ENCODE measurements around the gene PPP1R36. TPM values are rescaled to one million over a fixed set of nuclear protein-coding genes. Genes with fewer than 3 reads are reported as not detected.

PPP1R36 gene
- total RNA-seq, 2 donors from 2014 or later: not detected

- ATAC-seq: no peak
- H3K9me3 ChIP-seq (ENCODE audit: control insufficient read depth, low read length, poor library complexity, severe bottlenecking): no peaks in the 10 kb centered on the region
Observed at GRCh38 chr14:64598404-64598803, 48.6 kb downstream of the PPP1R36 start.

GRCh38 chr14:64601571-64601970 lies 51.8 kb downstream of the PPP1R36 start:
- Mint-ChIP-seq H3K27me3 (peaks cover 39% of the 10 kb centered on the region), H3K4me1 (no peaks in the 10 kb centered on the region), H3K27ac (no peak overlapping the region), H3K4me3 (no peak overlapping the region), H3K36me3 (ENCODE audit: low read depth) (peaks cover 3% of the 10 kb centered on the region)
- no peak for ATAC-seq
- DNase-seq: no peak
- no peaks in the 10 kb centered on the region for H3K9me3 ChIP-seq (ENCODE audit: control insufficient read depth, low read length, poor library complexity, severe bottlenecking)

More at GRCh38 chr14:64598404-64598803, 48.6 kb downstream of the PPP1R36 start:
- DNase-seq: no peak
- H3K27ac Mint-ChIP-seq: no peak overlapping the region
- H3K4me1 Mint-ChIP-seq: no peaks in the 10 kb centered on the region
- H3K4me3 Mint-ChIP-seq: no peak overlapping the region
- no peaks in the 10 kb centered on the region for H3K36me3 Mint-ChIP-seq (ENCODE audit: low read depth)
- peaks cover 36% of the 10 kb centered on the region for H3K27me3 Mint-ChIP-seq

GRCh38 chr14:64602826-64603225 lies 53.1 kb downstream of the PPP1R36 start:
- Mint-ChIP-seq H3K36me3 (ENCODE audit: low read depth) (peaks cover 3% of the 10 kb centered on the region), H3K27ac (no peak overlapping the region), H3K27me3 (peaks cover 41% of the 10 kb centered on the region)

GRCh38 chr14:64604001-64604400 lies 54.2 kb downstream of the PPP1R36 start:
- no peaks in the 10 kb centered on the region for H3K9me3 ChIP-seq (ENCODE audit: control insufficient read depth, low read length, poor library complexity, severe bottlenecking)
- Mint-ChIP-seq H3K4me1 (no peaks in the 10 kb centered on the region), H3K27ac (no peak overlapping the region), H3K27me3 (peaks cover 41% of the 10 kb centered on the region), H3K36me3 (ENCODE audit: low read depth) (peaks cover 3% of the 10 kb centered on the region), H3K4me3 (no peak overlapping the region)
- no peak for DNase-seq
- no peak for ATAC-seq

More at GRCh38 chr14:64602826-64603225, 53.1 kb downstream of the PPP1R36 start:
- DNase-seq: no peak
- ATAC-seq: no peak
- H3K4me3 Mint-ChIP-seq: no peak overlapping the region
- H3K9me3 ChIP-seq (ENCODE audit: control insufficient read depth, low read length, poor library complexity, severe bottlenecking): no peaks in the 10 kb centered on the region
- no peaks in the 10 kb centered on the region for H3K4me1 Mint-ChIP-seq

- Mint-ChIP-seq H3K27ac (no peak overlapping the region), H3K27me3 (peaks cover 41% of the 10 kb centered on the region), H3K36me3 (ENCODE audit: low read depth) (peaks cover 3% of the 10 kb centered on the region), H3K4me1 (no peaks in the 10 kb centered on the region), H3K4me3 (no peak overlapping the region)
- H3K9me3 ChIP-seq (ENCODE audit: control insufficient read depth, low read length, poor library complexity, severe bottlenecking): no peaks in the 10 kb centered on the region
- DNase-seq (no peak), ATAC-seq (no peak)
Observed at GRCh38 chr14:64604881-64605280, 55.1 kb downstream of the PPP1R36 start.

- Mint-ChIP-seq H3K27me3 (peaks cover 33% of the 10 kb centered on the region), H3K36me3 (ENCODE audit: low read depth) (peaks cover 3% of the 10 kb centered on the region), H3K4me3 (no peak overlapping the region), H3K27ac (no peak overlapping the region), H3K4me1 (no peaks in the 10 kb centered on the region)
- no peak for DNase-seq
- H3K9me3 ChIP-seq (ENCODE audit: control insufficient read depth, low read length, poor library complexity, severe bottlenecking): no peaks in the 10 kb centered on the region
- ATAC-seq: no peak
Observed at GRCh38 chr14:64605926-64606685, 56.3 kb downstream of the PPP1R36 start.

GRCh38 chr14:64610049-64610746 lies 60.4 kb downstream of the PPP1R36 start:
- ATAC-seq (no peak), DNase-seq (no peak)
- H3K4me3 Mint-ChIP-seq: no peak overlapping the region
- peaks cover 3% of the 10 kb centered on the region for H3K36me3 Mint-ChIP-seq (ENCODE audit: low read depth)
- peaks cover 22% of the 10 kb centered on the region for H3K27me3 Mint-ChIP-seq
- H3K27ac Mint-ChIP-seq: no peak overlapping the region
- no peaks in the 10 kb centered on the region for H3K4me1 Mint-ChIP-seq
- no peaks in the 10 kb centered on the region for H3K9me3 ChIP-seq (ENCODE audit: control insufficient read depth, low read length, poor library complexity, severe bottlenecking)

- no peaks in the 10 kb centered on the region for H3K4me1 Mint-ChIP-seq
- H3K27ac Mint-ChIP-seq: no peak overlapping the region
- H3K36me3 Mint-ChIP-seq (ENCODE audit: low read depth): no peaks in the 10 kb centered on the region
- no peak overlapping the region for H3K4me3 Mint-ChIP-seq
- ATAC-seq (no peak), DNase-seq (no peak)
- no peaks in the 10 kb centered on the region for H3K9me3 ChIP-seq (ENCODE audit: control insufficient read depth, low read length, poor library complexity, severe bottlenecking)
- peaks cover 12% of the 10 kb centered on the region for H3K27me3 Mint-ChIP-seq
Observed at GRCh38 chr14:64611358-64612020, 61.7 kb downstream of the PPP1R36 start.

- Mint-ChIP-seq H3K27ac (no peak overlapping the region), H3K27me3 (peaks cover 15% of the 10 kb centered on the region), H3K4me1 (peaks cover 2% of the 10 kb centered on the region), H3K4me3 (no peak overlapping the region), H3K36me3 (ENCODE audit: low read depth) (no peaks in the 10 kb centered on the region)
- ATAC-seq (no peak), DNase-seq (no peak)
- no peaks in the 10 kb centered on the region for H3K9me3 ChIP-seq (ENCODE audit: control insufficient read depth, low read length, poor library complexity, severe bottlenecking)
Observed at GRCh38 chr14:64612021-64612380, 62.2 kb downstream of the PPP1R36 start.

- DNase-seq: no peak
- ATAC-seq: no peak
- no peaks in the 10 kb centered on the region for H3K9me3 ChIP-seq (ENCODE audit: control insufficient read depth, low read length, poor library complexity, severe bottlenecking)
- Mint-ChIP-seq H3K4me3 (no peak overlapping the region), H3K4me1 (peaks cover 3% of the 10 kb centered on the region), H3K27ac (no peak overlapping the region), H3K27me3 (peaks cover 16% of the 10 kb centered on the region), H3K36me3 (ENCODE audit: low read depth) (no peaks in the 10 kb centered on the region)
Observed at GRCh38 chr14:64612971-64613666, 63.4 kb downstream of the PPP1R36 start.

- Mint-ChIP-seq H3K4me3 (no peak overlapping the region), H3K36me3 (ENCODE audit: low read depth) (no peaks in the 10 kb centered on the region)
Observed at GRCh38 chr14:64614166-64614565, 64.4 kb downstream of the PPP1R36 start.

GRCh38 chr14:64614805-64615391 lies 65.1 kb downstream of the PPP1R36 start:
- Mint-ChIP-seq H3K27ac (no peak overlapping the region), H3K4me1 (peaks cover 3% of the 10 kb centered on the region), H3K36me3 (ENCODE audit: low read depth) (no peaks in the 10 kb centered on the region), H3K27me3 (peaks cover 27% of the 10 kb centered on the region), H3K4me3 (no peak overlapping the region)
- DNase-seq (no peak), ATAC-seq (no peak)
- no peaks in the 10 kb centered on the region for H3K9me3 ChIP-seq (ENCODE audit: control insufficient read depth, low read length, poor library complexity, severe bottlenecking)

More at GRCh38 chr14:64614166-64614565, 64.4 kb downstream of the PPP1R36 start:
- H3K9me3 ChIP-seq (ENCODE audit: control insufficient read depth, low read length, poor library complexity, severe bottlenecking): no peaks in the 10 kb centered on the region
- DNase-seq: no peak
- ATAC-seq: no peak
- no peak overlapping the region for H3K27ac Mint-ChIP-seq
- H3K27me3 Mint-ChIP-seq: peaks cover 23% of the 10 kb centered on the region
- H3K4me1 Mint-ChIP-seq: peaks cover 3% of the 10 kb centered on the region
